Rectal smooth muscle tissue (tissue), 1 donor: Measurements from ENCODE around the gene BCAS1.

Experiments used
- H3K27ac ChIP-seq: one replicate; pipeline ENCODE4 v1.7.0; 2013; ENCODE audit warnings: low read depth, low read length, inconsistent platforms
- H3K27me3 ChIP-seq: one replicate; pipeline ENCODE4 v1.7.0; 2013; ENCODE audit warnings: low read length; ENCODE audit not compliant: control insufficient read depth, insufficient read depth
- H3K36me3 ChIP-seq: one replicate; pipeline ENCODE4 v1.7.0; 2013; ENCODE audit warnings: low read length; ENCODE audit not compliant: control insufficient read depth, insufficient read depth
- H3K4me1 ChIP-seq: one replicate; pipeline ENCODE4 v1.7.0; 2013; ENCODE audit warnings: low read length; ENCODE audit not compliant: control insufficient read depth, insufficient read depth
- H3K4me3 ChIP-seq: one replicate; pipeline ENCODE4 v1.7.0; 2013; ENCODE audit warnings: low read length
- H3K9ac ChIP-seq: one replicate; pipeline ENCODE4 v1.7.0; 2013; ENCODE audit warnings: low read length

BCAS1 gene

DNA sequence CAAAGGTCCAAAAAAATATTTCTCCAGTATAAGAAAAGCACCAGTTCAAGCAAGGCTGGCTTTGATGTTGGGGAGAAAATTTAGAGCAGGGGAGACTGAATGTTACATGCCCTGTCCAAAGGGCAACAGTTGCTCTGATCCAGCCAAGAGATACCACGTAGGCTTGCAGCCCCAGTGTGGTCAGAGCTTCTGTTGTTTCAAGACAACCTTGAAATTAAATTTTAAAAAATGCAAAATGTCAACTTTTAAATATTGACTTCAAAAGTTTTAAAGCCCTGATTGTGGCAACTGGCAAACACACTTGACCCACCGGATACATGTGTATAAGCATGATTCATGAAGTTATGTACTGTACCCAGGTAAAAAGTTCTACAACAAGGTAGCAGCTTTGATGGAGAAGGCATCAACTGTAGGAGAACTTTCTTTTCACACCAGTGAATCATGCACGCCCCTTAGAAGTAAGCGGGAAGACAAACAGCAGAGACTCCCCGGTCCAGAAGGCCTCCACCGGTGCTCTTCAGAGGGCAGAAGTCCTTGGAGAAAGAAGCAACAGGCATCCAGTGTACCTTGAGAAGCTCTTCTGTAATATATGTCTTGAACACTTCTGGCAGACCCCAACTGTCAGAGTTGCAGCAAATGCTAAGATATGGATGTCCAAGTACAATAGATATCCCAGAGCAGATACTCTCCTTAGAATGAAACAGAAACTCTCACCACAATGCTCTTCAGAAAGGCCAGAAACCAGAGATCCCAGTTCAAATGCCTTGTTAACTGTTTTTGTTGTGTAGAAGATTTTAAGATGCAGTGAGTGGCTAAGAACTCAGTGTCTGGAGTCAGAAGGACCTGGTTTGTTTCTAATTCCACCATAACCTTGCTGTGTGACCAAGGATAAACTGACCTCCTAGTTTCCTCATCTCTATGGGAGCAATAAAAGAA, 115.4 kb downstream of the BCAS1 start:
- H3K27me3 ChIP-seq, result no peaks in the 10 kb centered on the region
- H3K36me3 ChIP-seq, result no peaks in the 10 kb centered on the region
- no peak overlapping the region for H3K9ac ChIP-seq
- no peaks in the 10 kb centered on the region for H3K4me1 ChIP-seq
- no peak overlapping the region for H3K27ac ChIP-seq
- no peak overlapping the region for H3K4me3 ChIP-seq

DNA sequence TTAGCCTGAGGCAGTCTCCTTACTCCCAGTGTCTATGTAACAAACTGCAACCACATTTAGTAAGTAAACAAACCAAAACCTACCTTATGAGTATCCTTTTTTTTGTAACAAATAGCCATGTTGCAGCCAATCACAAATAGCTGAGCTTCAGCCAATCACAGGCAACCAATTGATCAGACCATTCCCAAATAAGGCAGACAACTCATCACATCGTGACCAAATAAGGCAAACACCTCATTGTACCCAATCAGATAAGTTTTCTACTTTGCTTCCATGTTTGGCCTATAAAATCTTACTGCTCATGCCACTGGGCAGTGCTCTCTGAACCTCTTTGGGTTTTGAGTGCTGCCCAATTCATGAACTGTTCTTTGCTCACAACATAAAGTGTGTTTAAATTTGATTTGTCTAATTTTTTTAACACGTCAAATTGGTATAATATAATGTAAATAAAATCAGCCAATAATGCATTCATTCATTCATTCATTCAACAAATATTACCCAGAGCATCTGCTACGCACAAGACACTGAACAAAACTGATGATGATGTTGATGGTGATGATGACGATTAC, 117.8 kb downstream of the BCAS1 start:
- H3K27ac ChIP-seq, result no peak overlapping the region
- no peaks in the 10 kb centered on the region for H3K27me3 ChIP-seq
- H3K4me3 ChIP-seq, result no peak overlapping the region
- H3K36me3 ChIP-seq, result no peaks in the 10 kb centered on the region
- H3K9ac ChIP-seq, result no peak overlapping the region
- no peaks in the 10 kb centered on the region for H3K4me1 ChIP-seq

GRCh38 chr20:53950578-53950977, 119.8 kb downstream of the BCAS1 start:
- Histone ChIP-seq H3K36me3 (no peaks in the 10 kb centered on the region), H3K27ac (no peak overlapping the region), H3K4me3 (no peak overlapping the region), H3K9ac (no peak overlapping the region), H3K27me3 (no peaks in the 10 kb centered on the region), H3K4me1 (no peaks in the 10 kb centered on the region)

GRCh38 chr20:53950031-53950430, 120.4 kb downstream of the BCAS1 start:
- Histone ChIP-seq H3K27ac (no peak overlapping the region), H3K36me3 (no peaks in the 10 kb centered on the region), H3K4me3 (no peak overlapping the region), H3K9ac (no peak overlapping the region), H3K27me3 (no peaks in the 10 kb centered on the region), H3K4me1 (no peaks in the 10 kb centered on the region)

DNA sequence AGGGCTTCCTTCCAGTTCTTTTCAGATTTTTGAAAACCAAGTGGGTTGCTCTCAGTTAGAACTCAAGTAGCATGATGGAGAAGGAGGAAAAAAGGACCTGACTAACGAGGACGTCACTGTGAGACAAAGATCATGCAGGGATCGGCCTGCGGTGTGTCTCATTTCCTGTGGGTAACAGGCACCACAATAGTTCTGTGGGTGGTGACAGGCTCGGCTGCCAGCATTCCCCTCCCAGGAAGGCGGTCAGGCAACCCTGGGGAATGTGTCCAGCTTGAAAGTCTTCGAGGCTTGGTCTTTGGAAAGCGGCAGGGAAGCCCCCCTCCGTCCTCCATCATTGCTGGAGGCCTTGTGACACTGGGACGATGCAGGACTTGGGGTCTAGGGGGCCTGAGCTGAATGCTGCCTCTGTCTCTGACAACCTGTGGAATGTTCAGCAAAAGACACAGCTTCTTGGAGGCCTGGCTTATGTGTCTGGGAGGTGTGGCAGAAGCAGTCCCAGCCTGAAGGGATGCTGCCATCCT, 121.0 kb downstream of the BCAS1 start:
- no peaks in the 10 kb centered on the region for H3K36me3 ChIP-seq
- H3K4me3 ChIP-seq, result peak overlapping the region; percentile 4
- no peak overlapping the region for H3K9ac ChIP-seq
- no peaks in the 10 kb centered on the region for H3K4me1 ChIP-seq
- H3K27me3 ChIP-seq, result no peaks in the 10 kb centered on the region
- no peak overlapping the region for H3K27ac ChIP-seq

DNA sequence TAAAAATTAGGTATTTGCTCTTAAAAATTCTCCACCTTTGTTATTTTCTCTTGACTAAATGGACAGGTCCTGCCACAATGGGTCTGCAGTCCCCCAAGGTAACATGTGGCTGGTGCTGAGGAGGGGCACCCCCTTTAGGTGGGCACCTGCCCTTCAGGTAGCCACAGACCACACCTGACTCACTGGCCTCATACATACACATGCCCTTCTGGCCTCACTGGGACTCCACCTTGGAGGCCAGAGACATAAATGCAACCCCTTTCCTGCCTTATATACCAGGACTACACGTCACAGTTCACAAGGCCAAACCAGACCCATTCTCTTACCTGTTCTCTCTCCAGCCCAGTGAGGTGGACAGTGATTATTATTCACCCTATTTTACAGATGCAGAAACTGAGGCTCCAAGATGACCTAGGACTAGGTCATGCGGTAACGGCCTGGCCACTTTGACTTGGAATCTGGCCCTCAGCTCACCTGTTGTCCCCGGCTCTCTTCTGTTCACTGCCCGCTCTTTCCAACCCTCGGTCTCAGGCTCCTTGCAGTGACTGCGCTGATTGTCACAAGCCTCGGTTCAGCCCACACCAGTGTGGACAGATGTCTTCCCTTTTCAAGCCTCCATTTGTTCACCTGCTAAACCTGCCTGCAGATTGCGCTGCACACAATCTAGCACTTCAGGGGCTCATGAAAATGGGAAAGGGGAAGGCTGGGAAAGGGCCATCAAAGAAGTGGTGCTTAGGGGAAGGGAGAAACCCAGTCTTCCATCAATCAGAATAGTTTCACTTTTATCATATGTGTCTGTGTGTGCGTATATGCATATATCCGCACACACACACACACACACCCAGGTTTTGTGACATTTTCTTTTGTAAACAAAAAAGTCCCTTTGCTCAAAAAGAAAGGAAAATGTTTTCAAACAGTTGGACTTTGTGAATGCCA, 121.7 kb downstream of the BCAS1 start:
- Histone ChIP-seq H3K9ac (no peak overlapping the region), H3K4me1 (no peaks in the 10 kb centered on the region), H3K27me3 (no peaks in the 10 kb centered on the region), H3K36me3 (no peaks in the 10 kb centered on the region), H3K4me3 (no peak overlapping the region), H3K27ac (no peak overlapping the region)

DNA sequence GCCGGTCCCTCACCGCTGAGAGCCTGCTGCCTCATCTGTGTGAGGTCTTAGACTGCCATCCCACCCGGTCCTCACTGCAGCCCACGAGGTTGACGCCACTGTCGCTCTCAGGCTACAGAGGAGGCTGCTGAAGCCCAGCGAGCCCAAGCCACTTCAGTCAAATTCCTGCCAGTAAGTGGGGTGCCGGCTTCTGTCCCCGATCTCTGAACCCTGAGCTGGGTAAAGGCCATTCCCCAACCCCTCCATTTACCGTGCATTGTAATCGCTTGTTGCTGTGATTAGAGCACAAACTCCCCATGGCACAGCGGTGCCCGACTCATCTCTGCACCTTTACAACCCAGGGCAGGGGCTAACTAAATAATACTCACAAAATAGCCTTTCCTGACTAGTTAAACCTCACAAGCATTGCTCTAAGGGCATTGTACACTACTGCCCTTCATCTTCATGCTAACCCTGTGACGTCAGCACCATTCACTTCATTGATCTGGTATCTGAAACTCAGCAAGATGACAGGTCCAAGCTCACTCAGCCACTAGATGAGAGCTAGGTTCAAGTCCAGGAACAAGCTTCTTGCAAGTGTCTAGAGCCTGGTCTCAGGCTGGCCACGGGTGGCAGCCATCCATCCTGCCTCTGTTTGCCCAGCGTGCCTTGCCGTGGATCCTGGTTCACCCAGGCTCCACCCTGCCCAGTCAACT, 122.7 kb downstream of the BCAS1 start:
- Histone ChIP-seq H3K36me3 (no peaks in the 10 kb centered on the region), H3K27me3 (no peaks in the 10 kb centered on the region), H3K9ac (no peak overlapping the region), H3K4me3 (no peak overlapping the region), H3K27ac (no peak overlapping the region), H3K4me1 (no peaks in the 10 kb centered on the region)

GRCh38 chr20:53946106-53946505, 124.3 kb downstream of the BCAS1 start:
- Histone ChIP-seq H3K27ac (no peak overlapping the region), H3K4me3 (no peak overlapping the region), H3K9ac (no peak overlapping the region), H3K36me3 (no peaks in the 10 kb centered on the region), H3K27me3 (no peaks in the 10 kb centered on the region), H3K4me1 (no peaks in the 10 kb centered on the region)

GRCh38 chr20:53945478-53945877, 124.9 kb downstream of the BCAS1 start:
- Histone ChIP-seq H3K4me3 (no peak overlapping the region), H3K27me3 (no peaks in the 10 kb centered on the region), H3K36me3 (no peaks in the 10 kb centered on the region), H3K9ac (no peak overlapping the region), H3K4me1 (no peaks in the 10 kb centered on the region), H3K27ac (no peak overlapping the region)

DNA sequence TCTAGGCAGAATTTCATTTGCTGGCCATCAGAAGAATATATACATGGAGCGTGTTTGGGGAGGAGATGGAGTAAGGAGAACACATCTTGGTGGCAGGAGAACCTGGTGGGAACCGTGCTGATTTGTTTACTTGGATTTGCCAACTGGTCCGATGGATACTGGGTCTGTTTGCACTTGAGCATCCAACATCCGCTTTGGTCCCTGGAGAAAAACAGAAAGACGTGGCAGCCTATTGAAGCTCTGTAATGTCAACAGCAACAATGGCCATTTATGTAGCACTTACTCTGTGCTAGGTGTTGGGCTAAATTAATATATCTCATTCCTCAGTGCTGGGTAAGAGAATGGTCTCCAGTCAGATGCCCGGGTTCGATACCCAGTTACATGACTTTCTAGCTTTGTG, 125.6 kb downstream of the BCAS1 start:
- H3K27ac ChIP-seq, result no peak overlapping the region
- H3K9ac ChIP-seq, result no peak overlapping the region
- H3K4me3 ChIP-seq, result no peak overlapping the region
- no peaks in the 10 kb centered on the region for H3K36me3 ChIP-seq
- peaks cover under 1% of the 10 kb centered on the region for H3K4me1 ChIP-seq
- H3K27me3 ChIP-seq, result no peaks in the 10 kb centered on the region

DNA sequence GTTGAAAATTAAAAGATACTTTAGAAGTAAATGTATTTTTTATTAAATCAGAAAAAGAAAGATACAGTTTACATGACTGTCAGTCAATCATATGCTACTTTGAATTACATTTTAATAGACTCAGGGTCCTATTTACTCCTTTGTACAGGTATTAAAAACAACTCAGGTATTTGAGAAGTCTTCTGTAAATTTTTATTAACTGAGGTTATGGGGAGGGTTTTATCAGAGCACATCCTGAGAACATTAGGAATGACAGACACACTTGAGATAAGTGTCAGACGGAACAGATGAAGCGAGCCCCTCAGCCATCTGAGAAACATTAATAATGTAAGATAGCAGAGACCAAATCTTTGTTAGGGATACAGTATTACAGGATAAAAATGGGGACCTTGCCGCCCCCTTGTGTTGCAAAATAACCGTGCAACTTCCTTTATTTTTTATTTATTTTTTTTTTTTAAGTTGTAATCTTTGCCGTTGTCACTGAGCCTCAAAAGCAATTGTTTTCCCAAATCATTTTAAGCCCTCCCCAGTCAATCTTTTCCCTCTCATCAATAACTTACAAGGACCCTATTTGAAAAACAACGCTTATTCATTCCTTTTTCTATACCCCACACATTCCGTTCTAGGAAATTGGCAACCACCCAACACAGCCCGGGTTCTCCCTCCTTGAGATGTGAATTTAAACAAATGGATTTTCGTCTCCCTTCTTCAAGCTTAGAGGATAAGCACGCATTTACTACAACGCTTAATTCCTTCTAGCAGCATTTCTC, 126.7 kb downstream of the BCAS1 start:
- Histone ChIP-seq H3K9ac (no peak overlapping the region), H3K27ac (no peak overlapping the region), H3K4me3 (no peak overlapping the region), H3K27me3 (no peaks in the 10 kb centered on the region), H3K4me1 (peaks cover 4% of the 10 kb centered on the region), H3K36me3 (no peaks in the 10 kb centered on the region)
